Endodermal cell (in vitro differentiated cells): ENCODE data around the gene INSIG1. TPM values are rescaled to one million over a fixed set of nuclear protein-coding genes. Genes with fewer than 3 reads are reported as not detected.

Experiments
- DNase-seq: peaks from one replicate; pipeline ENCODE4 v3.0.0-alpha.2; 2017
- H3K27ac ChIP-seq: 2 replicates; pipeline ENCODE4 v1.5.1; 2013; ENCODE audit warnings: mild to moderate bottlenecking, low read depth, low read length, moderate library complexity
- H3K27me3 ChIP-seq: 2 replicates; pipeline ENCODE4 v1.6.1; 2013; ENCODE audit warnings: mild to moderate bottlenecking, low read length, moderate library complexity; ENCODE audit not compliant: insufficient read depth, control insufficient read depth, poor library complexity, severe bottlenecking
- H3K36me3 ChIP-seq: 2 replicates; pipeline ENCODE4 v1.7.0; 2013; ENCODE audit warnings: mild to moderate bottlenecking, low read length, moderate library complexity; ENCODE audit not compliant: control insufficient read depth, insufficient read depth
- H3K4me1 ChIP-seq: one replicate; pipeline ENCODE4 v1.7.0; 2013; ENCODE audit warnings: low read length; ENCODE audit not compliant: control insufficient read depth, insufficient read depth
- H3K4me3 ChIP-seq: 2 replicates; pipeline ENCODE4 v1.5.1; 2013; ENCODE audit warnings: mild to moderate bottlenecking, low read length, moderate library complexity
- H3K9ac ChIP-seq: 2 replicates; pipeline ENCODE4 v1.6.1; 2013; ENCODE audit warnings: mild to moderate bottlenecking, low read length, moderate library complexity; ENCODE audit not compliant: poor library complexity, severe bottlenecking; ENCODE audit errors: extremely low read depth
- H3K9me3 ChIP-seq: 2 replicates; pipeline ENCODE4 v1.6.1; 2013; ENCODE audit warnings: mild to moderate bottlenecking, low read length, moderate library complexity; ENCODE audit not compliant: control insufficient read depth
- H3K27ac Mint-ChIP-seq: 2 replicates; pipeline ENCODE4 v1.8.0; 2020; ENCODE audit warnings: mixed read lengths
- H3K27me3 Mint-ChIP-seq: 2 replicates; pipeline ENCODE4 v1.8.0; 2021; ENCODE audit warnings: mild to moderate bottlenecking, mixed read lengths; ENCODE audit not compliant: insufficient read depth
- H3K36me3 Mint-ChIP-seq: 2 replicates; pipeline ENCODE4 v1.8.0; 2020; ENCODE audit warnings: low read depth, mixed read lengths
- H3K4me1 Mint-ChIP-seq: 2 replicates; pipeline ENCODE4 v1.8.0; 2020; ENCODE audit warnings: mixed read lengths
- H3K4me3 Mint-ChIP-seq: 2 replicates; pipeline ENCODE4 v1.8.0; 2020; ENCODE audit warnings: mild to moderate bottlenecking, moderate library complexity, mixed read lengths
- H3K9me3 Mint-ChIP-seq: 2 replicates; pipeline ENCODE4 v1.8.0; 2020; ENCODE audit warnings: mild to moderate bottlenecking, mixed read lengths
- WGBS, 2 experiments: methylation state at CpG; one replicate each; pipeline versions ENCODE4 v1.1.5 to v1.1.7; 2013; ENCODE audit warnings: missing lambda C conversion rate in 2 of 2, mixed read lengths in 1 of 2; ENCODE audit not compliant: insufficient coverage in 1 of 2, insufficient read length in 1 of 2; 5-methylcytosine and 5-hydroxymethylcytosine counted together
- total RNA-seq, 2 donors: library from RNA; stranded (reverse); fragmentation: NEBNext Ultra II Directional in 1 of 2; extraction: Animal tissue kit (Norgen Biotek cat#: 25700) in 1 of 2; gene quantifications; 2 replicates in 1 of 2; 3 replicates in 1 of 2; pipeline ENCODE4 v1.2.1, GENCODE V29; 2021
- TF ChIP-seq, protein P1 (sequence below): fragments of 200-600 bp; sonication (generic); conservative IDR thresholded peaks from 2 replicates; pipeline ENCODE4 v1.5.0; 2021; ENCODE audit warnings: antibody characterized with exemption, mild to moderate bottlenecking

The INSIG1 gene
- total RNA-seq, 2 donors from 2014 or later, result 27.2 to 36.9 TPM

DNA sequence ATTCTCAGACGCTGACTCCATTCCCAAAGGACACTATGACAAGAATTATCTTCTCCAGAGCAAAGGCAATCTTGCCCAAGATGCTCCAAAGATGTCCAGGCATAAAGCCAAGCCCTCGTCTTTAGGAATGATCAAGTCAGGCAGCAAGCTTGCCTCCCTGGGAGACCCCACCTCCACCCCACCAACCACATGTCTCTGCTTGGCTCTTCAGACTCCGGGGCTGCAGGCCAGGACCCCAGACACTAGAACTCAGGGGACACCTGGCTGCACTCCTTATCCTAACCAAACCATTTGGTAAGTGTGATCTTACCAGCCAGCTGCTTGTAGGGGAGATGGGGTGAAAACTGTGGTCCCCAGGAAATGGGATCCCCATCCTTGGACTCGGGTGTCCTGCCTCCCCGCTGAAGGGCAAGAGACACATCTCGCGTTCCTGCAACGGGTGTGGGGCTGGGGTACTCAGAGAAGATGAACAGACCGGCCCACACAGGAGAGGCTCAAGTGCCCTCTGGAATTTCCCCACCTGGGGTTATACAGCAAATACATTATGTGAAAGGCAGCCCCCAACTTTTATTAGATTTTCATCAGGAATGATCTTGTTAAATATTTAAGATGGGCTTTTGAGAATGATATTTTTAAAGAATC lies 55.7 kb downstream of the INSIG1 start:
- Histone ChIP-seq H3K9ac (no peak overlapping the region), H3K27ac (no peak overlapping the region), H3K9me3 (no peaks in the 10 kb centered on the region), H3K27me3 (peaks cover 23% of the 10 kb centered on the region), H3K4me1 (no peaks in the 10 kb centered on the region), H3K4me3 (no peak overlapping the region), H3K36me3 (no peaks in the 10 kb centered on the region)
- TF ChIP-seq, protein P1, sequence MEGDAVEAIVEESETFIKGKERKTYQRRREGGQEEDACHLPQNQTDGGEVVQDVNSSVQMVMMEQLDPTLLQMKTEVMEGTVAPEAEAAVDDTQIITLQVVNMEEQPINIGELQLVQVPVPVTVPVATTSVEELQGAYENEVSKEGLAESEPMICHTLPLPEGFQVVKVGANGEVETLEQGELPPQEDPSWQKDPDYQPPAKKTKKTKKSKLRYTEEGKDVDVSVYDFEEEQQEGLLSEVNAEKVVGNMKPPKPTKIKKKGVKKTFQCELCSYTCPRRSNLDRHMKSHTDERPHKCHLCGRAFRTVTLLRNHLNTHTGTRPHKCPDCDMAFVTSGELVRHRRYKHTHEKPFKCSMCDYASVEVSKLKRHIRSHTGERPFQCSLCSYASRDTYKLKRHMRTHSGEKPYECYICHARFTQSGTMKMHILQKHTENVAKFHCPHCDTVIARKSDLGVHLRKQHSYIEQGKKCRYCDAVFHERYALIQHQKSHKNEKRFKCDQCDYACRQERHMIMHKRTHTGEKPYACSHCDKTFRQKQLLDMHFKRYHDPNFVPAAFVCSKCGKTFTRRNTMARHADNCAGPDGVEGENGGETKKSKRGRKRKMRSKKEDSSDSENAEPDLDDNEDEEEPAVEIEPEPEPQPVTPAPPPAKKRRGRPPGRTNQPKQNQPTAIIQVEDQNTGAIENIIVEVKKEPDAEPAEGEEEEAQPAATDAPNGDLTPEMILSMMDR, result no peak
- peaks cover 4% of the 10 kb centered on the region for H3K4me1 Mint-ChIP-seq
- peak; percentile 24 for DNase-seq
- H3K9me3 Mint-ChIP-seq, result peaks cover 6% of the 10 kb centered on the region
- H3K4me3 Mint-ChIP-seq, result no peak overlapping the region
- peaks cover 36% of the 10 kb centered on the region for H3K27me3 Mint-ChIP-seq
- WGBS, 2 experiments, result 78 to 83% methylated on average over 6 to 9 of the region's 9 CpGs
- H3K36me3 Mint-ChIP-seq, result no peaks in the 10 kb centered on the region
- no peak overlapping the region for H3K27ac Mint-ChIP-seq

DNA sequence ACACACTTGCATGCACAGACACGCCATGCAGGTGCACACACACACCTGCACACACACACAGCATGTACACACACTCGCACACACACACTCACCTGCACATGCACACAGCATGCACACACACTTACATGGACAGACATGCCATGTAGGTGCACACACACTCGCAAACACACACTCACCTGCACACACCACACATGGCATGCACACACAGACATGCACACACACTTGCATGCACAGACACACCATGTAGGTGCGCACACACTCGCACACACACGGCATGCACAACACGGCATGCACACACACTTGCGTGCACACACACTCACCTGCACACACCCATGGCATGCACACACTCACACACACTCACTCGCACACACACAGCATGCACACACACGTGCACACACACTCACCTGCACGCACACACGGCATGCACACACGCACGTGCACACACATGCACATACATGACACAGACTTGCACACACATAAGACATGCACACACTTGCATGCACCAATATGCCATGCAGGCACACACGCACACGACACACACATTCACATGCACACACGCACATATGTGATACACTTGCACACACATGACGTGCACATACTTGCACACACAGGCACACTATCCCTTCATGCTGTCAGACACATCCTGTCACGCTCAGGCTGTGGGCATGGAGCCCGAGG lies 56.8 kb downstream of the INSIG1 start:
- peaks cover 47% of the 10 kb centered on the region for H3K27me3 Mint-ChIP-seq

DNA sequence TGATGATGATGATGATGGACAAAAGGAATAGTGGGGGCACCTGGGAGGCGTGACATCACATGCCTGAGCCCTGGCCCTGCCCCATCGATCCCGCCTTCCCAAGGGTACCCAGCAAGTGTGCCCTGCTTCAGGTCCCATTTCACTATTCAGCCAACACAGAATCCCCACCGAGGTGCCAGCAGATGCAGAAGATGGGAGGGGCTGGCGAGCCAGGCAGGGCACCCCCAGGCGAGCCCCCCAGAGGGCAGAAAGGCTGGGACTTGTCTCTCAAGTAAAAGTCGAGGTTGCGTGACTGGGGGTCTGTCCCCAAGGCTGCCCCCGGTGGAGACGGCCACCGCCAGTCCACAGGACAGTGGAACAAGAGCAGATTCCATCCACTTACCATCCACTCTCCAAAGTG lies 57.5 kb downstream of the INSIG1 start:
- Mint-ChIP-seq H3K9me3 (peaks cover 2% of the 10 kb centered on the region), H3K4me3 (no peak overlapping the region), H3K4me1 (peaks cover 9% of the 10 kb centered on the region), H3K36me3 (no peaks in the 10 kb centered on the region), H3K27ac (no peak overlapping the region), H3K27me3 (peaks cover 54% of the 10 kb centered on the region)
- no peaks in the 10 kb centered on the region for H3K9me3 ChIP-seq
- no peak for DNase-seq
- no peaks in the 10 kb centered on the region for H3K4me1 ChIP-seq
- H3K27me3 ChIP-seq, result peaks cover 41% of the 10 kb centered on the region
- WGBS, 2 experiments, result 81 to 88% methylated on average over 11 of the region's 11 CpGs
- H3K27ac ChIP-seq, result no peak overlapping the region
- no peak overlapping the region for H3K4me3 ChIP-seq
- no peaks in the 10 kb centered on the region for H3K36me3 ChIP-seq
- no peak overlapping the region for H3K9ac ChIP-seq
- TF ChIP-seq, protein P1, result no peak

More for the DNA sequence above, 56.8 kb downstream of the INSIG1 start:
- no peak for DNase-seq
- Histone ChIP-seq H3K36me3 (no peaks in the 10 kb centered on the region), H3K9ac (no peak overlapping the region), H3K9me3 (no peaks in the 10 kb centered on the region), H3K4me3 (no peak overlapping the region), H3K4me1 (no peaks in the 10 kb centered on the region), H3K27me3 (peaks cover 34% of the 10 kb centered on the region), H3K27ac (no peak overlapping the region)
- Mint-ChIP-seq H3K4me3 (no peak overlapping the region), H3K36me3 (no peaks in the 10 kb centered on the region), H3K4me1 (peaks cover 9% of the 10 kb centered on the region), H3K9me3 (peaks cover 6% of the 10 kb centered on the region), H3K27ac (no peak overlapping the region)
- WGBS, 2 experiments, result 84 to 85% methylated on average over 7 to 20 of the region's 20 CpGs
- TF ChIP-seq, protein P1, result no peak
